Tibial nerve (tissue), 4 donors: ENCODE results near the gene ABI3BP. TPM values are rescaled to one million over a fixed set of nuclear protein-coding genes. Genes with fewer than 3 reads are reported as not detected.

Source experiments
- DNase-seq, 2 donors: peaks; one replicate each; pipeline ENCODE4 v3.0.0-alpha.2; 2019; ENCODE audit warnings: low spot score in 2 of 2
- H3K27ac ChIP-seq, 4 donors: fragments of 200-600 bp; sonication (generic) in 3 of 4; one replicate each; pipeline ENCODE4 v1.5.1; 2017 to 2019; ENCODE audit warnings: mild to moderate bottlenecking in 1 of 4
- H3K27me3 ChIP-seq, 2 donors: fragments of 200-600 bp; sonication (generic) in 1 of 2; one replicate each; pipeline versions ENCODE4 v1.5.1 to v1.6.0; 2017 to 2019
- H3K36me3 ChIP-seq, 3 donors: fragments of 200-600 bp; sonication (generic); one replicate each; pipeline ENCODE4 v1.5.1; 2018 to 2019
- H3K4me1 ChIP-seq, 4 donors: fragments of 200-600 bp; sonication (generic) in 3 of 4; one replicate each; pipeline ENCODE4 v1.5.1; 2017 to 2019
- H3K4me3 ChIP-seq, 4 donors: fragments of 200-600 bp; sonication (generic) in 3 of 4; one replicate each; pipeline ENCODE4 v1.5.1; 2017 to 2019; ENCODE audit warnings: mild to moderate bottlenecking in 1 of 4, moderate library complexity in 1 of 4
- H3K9me3 ChIP-seq, 4 donors: fragments of 200-600 bp; sonication (generic) in 3 of 4; one replicate each; pipeline ENCODE4 v1.5.1; 2017 to 2019
- EP300 ChIP-seq, 2 donors: sonication (generic); formaldehyde crosslinking; IDR thresholded peaks; one replicate each; pipeline ENCODE4 v1.6.1; 2017; ENCODE audit warnings: antibody characterized with exemption in 2 of 2, mild to moderate bottlenecking in 1 of 2
- POLR2A ChIP-seq, 2 donors: fragments of 450-650 bp; IDR thresholded peaks; one replicate each; pipeline ENCODE4 v1.6.1; 2017; ENCODE audit warnings: antibody characterized with exemption in 2 of 2, mild to moderate bottlenecking in 2 of 2, moderate library complexity in 2 of 2
- WGBS, 2 donors: methylation state at CpG; one replicate each; pipeline ENCODE4 v1.1.5; 2018; 5-methylcytosine and 5-hydroxymethylcytosine counted together
- total RNA-seq, 4 donors: library from RNA; depleted of rRNA; stranded (reverse); fragments of >200 nt; gene quantifications; one replicate each; pipeline ENCODE4 v1.1.0, GENCODE V29; 2016
- TF ChIP-seq, protein P1 (sequence below), 5 experiments: fragments of 200-600 bp in 3 of 5; fragments of 450-650 bp in 2 of 5; sonication (generic) in 3 of 5; IDR thresholded peaks; one replicate each; pipeline ENCODE4 v1.5.1; 2016 to 2019; ENCODE audit warnings: antibody characterized with exemption in 5 of 5, mild to moderate bottlenecking in 3 of 5, moderate library complexity in 2 of 5

The ABI3BP gene
- total RNA-seq, 4 donors from 2014 or later = 39.6 to 189 (median 139) TPM

DNA sequence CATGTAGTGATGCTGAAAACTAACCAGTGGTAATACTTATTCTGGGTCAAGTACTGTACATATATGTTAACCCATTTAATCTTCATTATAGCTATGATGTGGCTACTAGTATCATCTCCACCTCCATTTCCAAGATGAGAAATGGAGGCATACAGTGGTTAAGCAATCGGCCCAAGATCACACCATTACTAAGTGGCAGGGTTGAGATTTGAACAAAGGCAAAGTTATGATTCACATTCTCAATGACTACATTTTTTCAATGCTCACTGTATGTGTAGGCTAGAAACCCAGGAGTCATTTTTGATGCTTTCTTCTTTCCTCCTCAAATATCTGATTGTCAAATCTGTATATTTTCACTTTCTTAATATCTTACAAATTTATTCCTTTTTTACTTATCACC is 30.2 kb downstream of the ABI3BP start:
- no peak for DNase-seq
- no peaks in the 10 kb centered on the region for H3K4me1 ChIP-seq
- no peak overlapping the region for H3K4me3 ChIP-seq
- WGBS, 2 donors = 93% methylated on average over 1 of the region's 1 CpG
- TF ChIP-seq, protein P1, sequence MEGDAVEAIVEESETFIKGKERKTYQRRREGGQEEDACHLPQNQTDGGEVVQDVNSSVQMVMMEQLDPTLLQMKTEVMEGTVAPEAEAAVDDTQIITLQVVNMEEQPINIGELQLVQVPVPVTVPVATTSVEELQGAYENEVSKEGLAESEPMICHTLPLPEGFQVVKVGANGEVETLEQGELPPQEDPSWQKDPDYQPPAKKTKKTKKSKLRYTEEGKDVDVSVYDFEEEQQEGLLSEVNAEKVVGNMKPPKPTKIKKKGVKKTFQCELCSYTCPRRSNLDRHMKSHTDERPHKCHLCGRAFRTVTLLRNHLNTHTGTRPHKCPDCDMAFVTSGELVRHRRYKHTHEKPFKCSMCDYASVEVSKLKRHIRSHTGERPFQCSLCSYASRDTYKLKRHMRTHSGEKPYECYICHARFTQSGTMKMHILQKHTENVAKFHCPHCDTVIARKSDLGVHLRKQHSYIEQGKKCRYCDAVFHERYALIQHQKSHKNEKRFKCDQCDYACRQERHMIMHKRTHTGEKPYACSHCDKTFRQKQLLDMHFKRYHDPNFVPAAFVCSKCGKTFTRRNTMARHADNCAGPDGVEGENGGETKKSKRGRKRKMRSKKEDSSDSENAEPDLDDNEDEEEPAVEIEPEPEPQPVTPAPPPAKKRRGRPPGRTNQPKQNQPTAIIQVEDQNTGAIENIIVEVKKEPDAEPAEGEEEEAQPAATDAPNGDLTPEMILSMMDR (IDR thresholded peaks at IDR 0.05) = no peak
- TF ChIP-seq EP300 (IDR thresholded peaks at IDR 0.05) = no peak
- TF ChIP-seq POLR2A (IDR thresholded peaks at IDR 0.05) = no peak
- no peak overlapping the region for H3K27ac ChIP-seq
- H3K9me3 ChIP-seq = peaks cover 0 to 25% (median 7%) of the 10 kb centered on the region in 4 donors
- no peaks in the 10 kb centered on the region for H3K36me3 ChIP-seq
- H3K27me3 ChIP-seq = no peaks in the 10 kb centered on the region

DNA sequence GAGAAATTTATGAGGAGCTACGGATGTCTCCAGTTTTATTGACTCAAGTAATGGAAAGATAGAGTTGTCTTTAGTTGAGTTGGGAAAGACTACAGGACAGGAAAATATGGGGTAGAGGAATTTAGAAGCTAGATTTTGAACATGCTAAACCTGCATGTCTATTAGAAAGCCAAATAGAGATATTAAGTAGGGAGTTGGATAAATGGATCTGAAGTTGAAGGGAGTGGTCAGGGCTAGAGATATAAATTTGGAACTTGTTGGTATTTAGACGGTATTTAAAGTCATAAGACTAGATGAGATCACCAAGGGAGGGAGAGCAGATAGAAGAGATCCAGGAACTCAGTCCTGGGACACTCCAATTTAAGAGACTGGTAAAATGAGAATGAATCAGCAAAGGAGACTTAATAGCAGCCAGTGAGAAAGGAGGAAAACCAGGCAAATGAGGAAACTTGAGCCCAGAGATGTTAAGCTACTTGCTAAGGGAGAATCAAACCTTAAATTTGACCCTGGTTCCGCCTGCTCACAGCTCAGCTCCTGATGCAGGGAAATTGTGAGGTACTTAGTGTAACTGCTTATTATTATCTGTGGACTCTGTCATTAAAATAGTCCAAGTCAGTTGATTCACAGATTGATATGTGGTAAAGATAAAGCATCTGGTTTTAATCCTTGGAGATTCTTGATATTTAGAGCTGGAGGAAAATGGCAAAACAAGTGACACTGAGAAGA is 35.8 kb downstream of the ABI3BP start:
- TF ChIP-seq POLR2A (IDR thresholded peaks at IDR 0.05) = no peak
- TF ChIP-seq EP300 (IDR thresholded peaks at IDR 0.05) = no peak
- TF ChIP-seq, protein P1 (IDR thresholded peaks at IDR 0.05) = no peak
- Histone ChIP-seq H3K9me3 (peaks cover 0 to 25% (median 7%) of the 10 kb centered on the region in 4 donors), H3K4me1 (peaks cover 0 to 13% (median 0%) of the 10 kb centered on the region in 4 donors), H3K36me3 (no peaks in the 10 kb centered on the region), H3K27me3 (no peaks in the 10 kb centered on the region), H3K27ac (peak overlapping the region in 2 of 4 donors; percentile 63 to 71), H3K4me3 (no peak overlapping the region)
- WGBS, 2 donors = 72 to 76% methylated on average over 3 of the region's 3 CpGs
- DNase-seq = no peak

DNA sequence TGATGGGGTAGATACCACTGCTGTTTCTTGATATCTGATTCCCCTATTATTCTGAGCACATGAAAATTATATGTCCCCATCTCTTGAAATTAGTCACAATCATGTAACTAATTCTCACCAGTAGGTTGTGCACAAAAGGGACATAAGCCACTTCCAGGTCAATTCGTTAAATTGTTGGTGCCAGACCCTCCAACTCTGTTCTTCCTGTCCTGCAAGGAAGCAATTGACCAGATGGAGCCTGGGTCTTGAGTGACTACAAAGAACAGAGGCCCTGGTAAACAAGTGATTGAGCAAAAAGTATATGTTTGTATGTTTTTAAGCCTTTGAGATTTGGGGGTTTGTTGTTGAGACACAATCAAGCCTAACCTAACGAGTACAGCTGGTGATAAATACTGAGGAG is 36.9 kb downstream of the ABI3BP start:
- Histone ChIP-seq H3K4me3 (no peak overlapping the region), H3K36me3 (no peaks in the 10 kb centered on the region), H3K27ac (peak overlapping the region in 2 of 4 donors; percentile 63 to 71), H3K27me3 (no peaks in the 10 kb centered on the region), H3K9me3 (peaks cover 0 to 25% (median 7%) of the 10 kb centered on the region in 4 donors), H3K4me1 (peaks cover 0 to 13% (median 0%) of the 10 kb centered on the region in 4 donors)
- TF ChIP-seq POLR2A (IDR thresholded peaks at IDR 0.05) (no peak), EP300 (IDR thresholded peaks at IDR 0.05) (no peak)
- TF ChIP-seq, protein P1 (IDR thresholded peaks at IDR 0.05) = no peak
- DNase-seq = no peak
- 68 to 73% methylated on average over 2 of the region's 2 CpGs for WGBS, 2 donors

DNA sequence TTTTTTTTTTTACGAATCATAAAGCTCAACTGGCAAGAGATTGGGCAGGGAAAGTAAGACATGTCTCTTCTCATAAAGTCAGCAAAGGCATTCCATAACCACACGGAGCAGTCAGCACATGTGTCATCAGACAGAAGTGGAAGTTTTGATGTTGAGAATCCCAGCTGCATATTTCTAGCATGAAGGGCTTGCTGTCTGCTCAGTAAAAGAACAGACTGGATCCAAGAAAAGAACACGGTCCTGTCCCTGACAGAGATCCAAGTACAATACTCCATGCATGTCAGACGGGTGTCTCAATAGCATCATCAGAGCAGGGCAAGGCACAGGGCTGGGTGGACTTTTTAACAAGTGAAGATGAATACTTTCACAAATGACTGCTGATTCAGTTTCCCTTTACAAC is 38.2 kb downstream of the ABI3BP start:
- WGBS, 2 donors = 18 to 21% methylated on average over 4 of the region's 4 CpGs
- H3K27me3 ChIP-seq = no peaks in the 10 kb centered on the region
- TF ChIP-seq EP300 (IDR thresholded peaks at IDR 0.05) (peak in 1 of 2 donors; percentile 88), POLR2A (IDR thresholded peaks at IDR 0.05) (no peak)
- TF ChIP-seq, protein P1 (IDR thresholded peaks at IDR 0.05) = no peak
- H3K27ac ChIP-seq = peak overlapping the region in 3 of 4 donors; percentile 34 to 81 (median 39)
- H3K36me3 ChIP-seq = no peaks in the 10 kb centered on the region
- peaks cover 0 to 12% (median 3%) of the 10 kb centered on the region in 4 donors for H3K9me3 ChIP-seq
- peaks cover 0 to 13% (median 0%) of the 10 kb centered on the region in 4 donors for H3K4me1 ChIP-seq
- no peak overlapping the region for H3K4me3 ChIP-seq
- peak; percentile 35 to 75 for DNase-seq

DNA sequence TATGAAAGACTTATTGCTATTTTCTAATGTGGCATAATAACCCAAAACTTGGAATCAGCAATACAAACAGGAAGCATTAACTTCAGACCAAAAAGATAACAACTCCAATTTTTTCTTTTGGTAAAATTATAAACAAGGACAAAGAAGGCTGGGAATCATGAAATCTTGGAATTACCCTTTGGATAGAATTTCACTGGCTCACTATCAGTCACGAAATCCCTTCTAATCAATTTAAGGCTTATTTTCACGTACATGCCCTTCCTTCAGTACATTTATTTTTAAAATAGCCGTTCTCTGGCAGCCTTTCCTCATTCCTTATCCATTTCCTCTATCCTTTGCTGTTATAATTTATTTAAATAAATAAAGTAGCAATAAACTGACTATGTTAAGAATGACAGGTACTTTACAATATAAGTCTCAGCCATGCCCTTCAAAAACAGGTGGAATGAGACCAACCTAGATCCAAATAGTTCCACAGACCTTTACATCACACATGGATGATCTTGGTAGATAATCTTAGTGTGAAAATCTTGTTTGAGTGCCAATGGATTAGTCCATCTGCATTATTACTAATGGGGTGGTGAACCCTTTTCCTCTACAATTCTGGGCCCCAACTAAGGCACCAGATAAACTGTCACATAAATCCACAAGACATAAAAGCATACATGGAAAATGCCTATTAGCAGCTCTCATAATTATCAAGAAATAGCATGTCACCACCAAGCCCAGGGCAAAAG is 38.9 kb downstream of the ABI3BP start:
- WGBS, 2 donors = 67 to 70% methylated on average over 3 of the region's 3 CpGs
- H3K9me3 ChIP-seq = peaks cover 0 to 6% (median under 1%) of the 10 kb centered on the region in 4 donors
- H3K4me3 ChIP-seq = no peak overlapping the region
- TF ChIP-seq EP300 (IDR thresholded peaks at IDR 0.05) (no peak), POLR2A (IDR thresholded peaks at IDR 0.05) (no peak)
- TF ChIP-seq, protein P1 (IDR thresholded peaks at IDR 0.05) = no peak
- H3K4me1 ChIP-seq = peaks cover 0 to 13% (median 0%) of the 10 kb centered on the region in 4 donors
- no peaks in the 10 kb centered on the region for H3K27me3 ChIP-seq
- H3K36me3 ChIP-seq = no peaks in the 10 kb centered on the region
- peak overlapping the region; percentile 21 to 81 (median 36) for H3K27ac ChIP-seq
- DNase-seq = no peak
